HepG2 (cell line): ENCODE measurements around the gene MAP4K3. TPM values are rescaled to one million over a fixed set of nuclear protein-coding genes. Genes with fewer than 3 reads are reported as not detected.
A peak's percentile ranks its signal among the peaks of the same experiment; 100 is the strongest.

Experiments used
- ARHGAP35 ChIP-seq: sonication (generic); formaldehyde crosslinking; IDR thresholded peaks from 2 replicates; pipeline ENCODE4 v1.9.0; 2022; ENCODE audit warnings: mild to moderate bottlenecking, inconsistent platforms, moderate library complexity, missing genetic modification reagents, borderline replicate concordance
- BRCA1 ChIP-seq: sonication (generic); formaldehyde crosslinking; IDR thresholded peaks from 2 replicates; pipeline ENCODE4 v1.4.0; 2020; ENCODE audit warnings: missing genetic modification reagents
- FOXK2 ChIP-seq: fragments of 450-650 bp; IDR thresholded peaks from 2 replicates; pipeline ENCODE4 v1.6.1; 2016
- FOXP1 ChIP-seq, 2 experiments: fragments of 450-650 bp in 1 of 2; IDR thresholded peaks; 2 replicates each; pipeline ENCODE4 v1.6.1; 2017 to 2018; ENCODE audit warnings: antibody characterized with exemption in 1 of 2
- HNF1A ChIP-seq, 2 experiments: sonication (generic) in 1 of 2; formaldehyde crosslinking in 1 of 2; IDR thresholded peaks; 2 replicates each; pipeline versions ENCODE4 v1.4.0 to v1.6.1; 2016 to 2020; ENCODE audit warnings: borderline replicate concordance in 1 of 2, low read depth in 1 of 2, mild to moderate bottlenecking in 1 of 2, missing genetic modification reagents in 1 of 2
- HNRNPL ChIP-seq: fragments of 200-400 bp; formaldehyde crosslinking; IDR thresholded peaks from 2 replicates; pipeline ENCODE4 v1.6.1; 2017; ENCODE audit warnings: mild to moderate bottlenecking, low read depth, low read length
- MIXL1 ChIP-seq: IDR thresholded peaks from 2 replicates; pipeline ENCODE4 v1.6.1; 2016
- MXI1 ChIP-seq: IDR thresholded peaks from 3 replicates; pipeline ENCODE4 v1.6.1; 2012; ENCODE audit warnings: low read depth, low read length, inconsistent platforms, borderline replicate concordance
- PLRG1 ChIP-seq: fragments of 450-650 bp; conservative IDR thresholded peaks from 2 replicates; pipeline ENCODE4 v1.6.1; 2016
- SIN3B ChIP-seq: fragments of 150-350 bp; IDR thresholded peaks from 2 replicates; pipeline ENCODE4 v1.6.1; 2014; ENCODE audit warnings: low read length
- SRY ChIP-seq: sonication (generic); formaldehyde crosslinking; IDR thresholded peaks from 2 replicates; pipeline ENCODE4 v1.8.0; 2022; ENCODE audit warnings: mild to moderate bottlenecking, missing genetic modification reagents
- ZC3H13 ChIP-seq: sonication (generic); formaldehyde crosslinking; IDR thresholded peaks from 2 replicates; pipeline ENCODE4 v1.8.1; 2023; ENCODE audit warnings: mild to moderate bottlenecking, missing genetic modification reagents, moderate library complexity
- ZHX1 ChIP-seq: sonication (generic); formaldehyde crosslinking; IDR thresholded peaks from 2 replicates; pipeline ENCODE4 v1.8.1; 2022; ENCODE audit warnings: low read depth, mild to moderate bottlenecking, missing genetic modification reagents
- ZKSCAN5 ChIP-seq: sonication (generic); formaldehyde crosslinking; IDR thresholded peaks from 2 replicates; pipeline ENCODE4 v1.5.1; 2020; ENCODE audit warnings: mild to moderate bottlenecking, missing genetic modification reagents
- ZNF232 ChIP-seq: sonication (generic); formaldehyde crosslinking; IDR thresholded peaks from 2 replicates; pipeline ENCODE4 v1.4.0; 2020; ENCODE audit warnings: missing genetic modification reagents, borderline replicate concordance
- ZNF274 ChIP-seq: sonication (generic); formaldehyde crosslinking; IDR thresholded peaks from 2 replicates; pipeline ENCODE4 v1.5.1; 2020; ENCODE audit warnings: mild to moderate bottlenecking, missing genetic modification reagents
- ZNF496 ChIP-seq: sonication (generic); formaldehyde crosslinking; IDR thresholded peaks from 2 replicates; pipeline ENCODE4 v1.8.1; 2023; ENCODE audit warnings: mild to moderate bottlenecking, moderate library complexity, missing genetic modification reagents; ENCODE audit not compliant: insufficient replicate concordance
- ZSCAN9 ChIP-seq: IDR thresholded peaks from 2 replicates; pipeline ENCODE4 v1.6.1; 2016; ENCODE audit warnings: borderline replicate concordance
- polyA plus RNA-seq, 8 experiments: library from polyadenylated mRNA; depleted of rRNA in 3 of 8; stranded (reverse) in 7 of 8; unstranded in 1 of 8; fragments of >200 nt; fragmentation: Illumina TruSeq in 4 of 8; extraction: Trizol in 4 of 8; gene quantifications; 2 replicates each; pipeline versions ENCODE4 v1.2.1 to v1.2.3, GENCODE V29; 2011 to 2016; ENCODE audit warnings: low read depth in 4 of 8, missing spikeins in 1 of 8, mixed read lengths in 1 of 8; ENCODE audit not compliant: insufficient read depth in 1 of 8
- total RNA-seq, 5 experiments: library from RNA; depleted of rRNA; stranded (reverse); fragments of >200 nt; fragmentation: Illumina TruSeq; extraction: Trizol; gene quantifications; 2 replicates each; pipeline ENCODE4 v1.2.3, GENCODE V29; 2016; ENCODE audit warnings: low read depth in 1 of 5
- TF ChIP-seq, protein P1 (sequence below): IDR thresholded peaks from 2 replicates; pipeline ENCODE4 v1.6.1; 2018; ENCODE audit warnings: missing genetic modification reagents

Gene MAP4K3
- total and polyA plus RNA-seq, 2 of the 13 experiments (the other 11 are each of a cell fraction or from before 2014, with no cell fraction given) = 45.9 to 53.2 TPM

DNA sequence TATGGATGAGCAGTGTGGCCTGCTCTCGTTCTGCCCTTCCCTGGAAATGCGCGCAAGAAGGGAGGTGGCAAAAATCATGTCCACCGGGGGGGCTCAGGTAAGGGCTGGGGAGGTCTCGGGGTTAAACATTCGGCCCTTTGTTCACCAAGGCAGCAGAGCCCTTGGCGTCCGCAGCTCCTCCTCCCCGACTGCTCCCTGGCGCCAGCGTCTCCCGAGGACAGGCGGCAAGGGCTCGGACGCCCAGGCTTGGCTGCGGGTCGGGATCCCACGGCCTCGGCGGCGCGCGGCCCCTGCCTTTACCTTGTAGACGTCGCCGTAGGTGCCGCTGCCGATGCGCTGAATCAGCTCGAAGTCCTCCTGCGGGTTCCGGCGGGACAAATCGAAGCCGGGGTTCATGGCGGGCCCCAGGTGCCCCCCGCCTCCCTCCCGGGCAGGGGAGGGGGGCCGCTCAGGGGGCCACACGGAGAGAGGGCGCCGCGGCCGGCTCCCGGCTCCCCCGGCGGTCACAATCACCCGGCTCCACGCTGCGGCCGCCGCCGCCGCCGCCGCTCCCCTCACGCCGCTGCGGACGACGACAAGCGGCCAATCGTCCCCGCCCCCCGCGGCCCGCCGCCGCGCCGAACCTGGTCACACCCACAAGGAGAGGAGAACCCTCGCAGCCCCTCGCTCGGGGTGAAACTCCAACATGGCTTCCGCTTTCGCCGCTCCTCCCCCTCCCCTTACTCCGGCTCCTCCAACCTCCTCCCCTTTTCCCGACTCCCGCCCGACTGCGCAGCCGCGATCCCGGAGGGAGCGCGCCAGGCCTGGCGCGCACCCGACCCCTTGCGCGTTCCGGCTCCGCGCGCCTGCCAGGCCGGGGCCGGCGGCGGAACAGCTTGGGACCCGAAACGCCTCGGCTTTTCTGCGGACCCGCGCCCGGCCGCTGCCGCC lies at the start of gene MAP4K3 (continued):
- TF ChIP-seq ZNF232 (CRISPR knock-in tag) (peak; percentile 36; the same call in 1 of the 2 replicates), HNF1A (IDR thresholded peaks at IDR 0.05; ENCODE audit: low read depth) (no peak), HNF1A (CRISPR knock-in tag; IDR thresholded peaks at IDR 0.05; ENCODE audit: borderline replicate concordance) (no peak), ZKSCAN5 (0 out of 2 replicates have a peak, but pooled peaks have one; percentile 9), SIN3B (no peak; the same call in 1 of the 2 replicates), HNRNPL (no peak), ZSCAN9 (CRISPR knock-in tag) (no peak), ZNF274 (CRISPR knock-in tag) (no peak; the same call in none of the 2 replicates), BRCA1 (CRISPR knock-in tag) (no peak), FOXK2 (no peak), ZNF496 (CRISPR knock-in tag) (no peak), ZC3H13 (CRISPR knock-in tag) (peak; percentile 44), SRY (CRISPR knock-in tag) (peak; percentile 16; the same call in 1 of the 2 replicates), ZHX1 (peak; percentile 57), MXI1 (peak; percentile 88; the same call in 2 of the 3 replicates), MIXL1 (CRISPR knock-in tag) (no peak), ARHGAP35 (0 out of 2 replicates have a peak, but pooled peaks have one; percentile 54), FOXP1 (IDR thresholded peaks at IDR 0.05) (no peak), FOXP1 (CRISPR knock-in tag; IDR thresholded peaks at IDR 0.05) (no peak; the same call in 1 of the 2 replicates), PLRG1 (no peak)
- TF ChIP-seq, protein P1, sequence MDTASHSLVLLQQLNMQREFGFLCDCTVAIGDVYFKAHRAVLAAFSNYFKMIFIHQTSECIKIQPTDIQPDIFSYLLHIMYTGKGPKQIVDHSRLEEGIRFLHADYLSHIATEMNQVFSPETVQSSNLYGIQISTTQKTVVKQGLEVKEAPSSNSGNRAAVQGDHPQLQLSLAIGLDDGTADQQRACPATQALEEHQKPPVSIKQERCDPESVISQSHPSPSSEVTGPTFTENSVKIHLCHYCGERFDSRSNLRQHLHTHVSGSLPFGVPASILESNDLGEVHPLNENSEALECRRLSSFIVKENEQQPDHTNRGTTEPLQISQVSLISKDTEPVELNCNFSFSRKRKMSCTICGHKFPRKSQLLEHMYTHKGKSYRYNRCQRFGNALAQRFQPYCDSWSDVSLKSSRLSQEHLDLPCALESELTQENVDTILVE (CRISPR knock-in tag) = no peak; the same call in none of the 2 replicates
